GM12878 (cell line): ENCODE data around the gene ARAP1.

Experiments used
- CTCF ChIP-seq, 3 experiments: IDR thresholded peaks in 2 of 3; conservative IDR thresholded peaks in 1 of 3; 2 replicates each; pipeline ENCODE4 v1.5.1; 2011; ENCODE audit warnings: low read depth in 3 of 3, low read length in 3 of 3, mild to moderate bottlenecking in 3 of 3, control low read depth in 2 of 3, moderate library complexity in 2 of 3, inconsistent platforms in 1 of 3, mixed read lengths in 1 of 3; ENCODE audit not compliant: control insufficient read depth in 2 of 3, insufficient read depth in 1 of 3; ENCODE audit errors: extremely low read depth in 1 of 3
- MYC ChIP-seq: IDR thresholded peaks from 2 replicates; pipeline ENCODE4 v1.6.1; 2011; ENCODE audit warnings: mild to moderate bottlenecking, low read length, moderate library complexity, inconsistent platforms; ENCODE audit not compliant: insufficient read depth, insufficient replicate concordance, insufficient read length, severe bottlenecking
- POLR2AphosphoS2 ChIP-seq: IDR thresholded peaks from 2 replicates; pipeline ENCODE4 v1.6.1; 2011; ENCODE audit warnings: low read depth, mild to moderate bottlenecking, low read length, improper control_type of control experiment, moderate library complexity
- POLR2AphosphoS5 ChIP-seq: IDR thresholded peaks from 2 replicates; pipeline ENCODE4 v1.6.1; 2011; ENCODE audit warnings: mild to moderate bottlenecking, low read length, inconsistent platforms
- SMC3 ChIP-seq: IDR thresholded peaks from 2 replicates; pipeline ENCODE4 v1.6.1; 2011; ENCODE audit warnings: low read length, improper control_type of control experiment, borderline replicate concordance
- SRF ChIP-seq, 2 experiments: IDR thresholded peaks; 2 replicates each; pipeline ENCODE4 v1.6.1; 2011; ENCODE audit warnings: low read depth in 2 of 2, low read length in 2 of 2, mild to moderate bottlenecking in 1 of 2, moderate library complexity in 1 of 2

GRCh38 chr11:72772059-72772458 lies 19.9 kb upstream of the ARAP1 start:
- TF ChIP-seq POLR2AphosphoS2 = no peak
- no peak for TF ChIP-seq SMC3
- no peak for TF ChIP-seq CTCF (IDR thresholded peaks at IDR 0.05 in 2 of 3, conservative IDR thresholded peaks at IDR 0.05 in 1 of 3; ENCODE audit: control insufficient read depth in 2 of 3, extremely low read depth in 1 of 3, insufficient read depth in 1 of 3, low read depth in 3 of 3, low read length in 3 of 3)
- no peak for TF ChIP-seq SRF (IDR thresholded peaks at IDR 0.05; ENCODE audit: low read depth in 2 of 2, low read length in 2 of 2)
- no peak for TF ChIP-seq MYC
- TF ChIP-seq POLR2AphosphoS5 = no peak
